HG02938 (cell line): ENCODE measurements around the gene RNASE7.
"Not testable (repeated sequence)": the region's sequence is repeated elsewhere in the genome, so short reads cannot be mapped to it uniquely, and the experiment has no call there.

ENCODE experiments used
- ATAC-seq: cut with Tn5 transposase; IDR thresholded peaks from one replicate; pipeline ENCODE4 v1.9.1; 2021; ENCODE audit warnings: mild to moderate bottlenecking, moderate library complexity; ENCODE audit not compliant: unreplicated experiment

Gene RNASE7

DNA sequence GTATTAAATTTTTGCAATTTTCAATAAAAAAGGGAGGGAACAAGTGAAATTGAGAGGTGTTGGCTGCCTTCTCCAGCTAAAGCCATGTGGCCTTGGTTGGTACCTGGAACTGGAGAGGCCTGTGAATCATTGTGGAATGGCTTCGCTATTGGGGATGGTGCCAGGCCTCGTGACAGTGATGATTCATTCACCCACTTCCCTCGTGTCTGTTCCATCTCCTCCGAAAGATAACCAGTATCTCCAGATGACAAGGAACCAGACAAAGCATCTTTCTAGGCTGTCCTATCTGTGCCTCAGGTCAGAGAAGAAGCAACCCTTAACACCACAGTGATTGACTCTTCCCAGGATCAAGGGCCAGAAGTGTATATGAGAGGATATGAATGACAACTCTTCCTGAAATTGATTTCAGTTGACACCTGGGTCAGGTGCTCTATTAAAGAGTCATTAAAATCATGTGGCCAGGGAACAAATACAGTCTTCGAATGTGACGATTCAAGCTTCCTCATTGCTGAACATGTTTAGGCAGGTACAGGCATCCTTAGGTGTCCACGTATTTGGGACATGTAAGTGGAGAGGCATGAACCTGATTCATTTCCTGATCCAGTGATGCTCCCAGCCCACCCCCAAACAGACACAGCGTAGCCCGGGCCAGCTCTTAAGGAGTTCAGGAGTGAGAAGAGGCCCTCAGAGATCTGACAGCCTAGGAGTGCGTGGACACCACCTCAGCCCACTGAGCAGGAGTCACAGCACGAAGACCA lies at the start of gene RNASE7:
RNASE7 (plus strand) TSS at position 687 of the 758 bp plus-strand sequence. CDS start 631 bp downstream, outside the sequence.
- ATAC-seq, result no peak

GRCh38 chr14:20996521-20996920 lies 45.6 kb upstream of the RNASE7 start:
- ATAC-seq, result no peak

GRCh38 chr14:20997115-20997514 lies 45.0 kb upstream of the RNASE7 start:
- ATAC-seq, result no peak

GRCh38 chr14:20997564-20997963 lies 44.6 kb upstream of the RNASE7 start:
- no peak for ATAC-seq

DNA sequence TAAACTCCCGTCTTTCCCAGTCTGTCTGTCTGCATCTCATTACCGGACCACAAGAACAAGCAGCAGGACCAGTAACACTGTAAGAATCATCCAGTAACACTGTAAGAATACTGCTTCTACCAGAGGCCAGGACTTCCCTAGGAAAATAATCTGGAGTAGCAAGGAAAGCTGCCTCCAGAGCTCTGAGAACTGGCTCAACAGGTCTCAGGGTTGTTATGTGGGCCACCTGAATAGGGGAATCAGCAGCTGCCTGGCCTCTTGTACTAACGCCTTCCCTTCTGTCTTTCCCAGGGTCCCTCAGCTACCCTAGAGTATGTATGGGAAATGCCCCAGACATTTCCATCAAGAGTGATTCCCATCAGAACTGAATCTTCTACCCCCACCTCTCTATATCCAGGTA lies 44.0 kb upstream of the RNASE7 start:
- ATAC-seq, result no peak

DNA sequence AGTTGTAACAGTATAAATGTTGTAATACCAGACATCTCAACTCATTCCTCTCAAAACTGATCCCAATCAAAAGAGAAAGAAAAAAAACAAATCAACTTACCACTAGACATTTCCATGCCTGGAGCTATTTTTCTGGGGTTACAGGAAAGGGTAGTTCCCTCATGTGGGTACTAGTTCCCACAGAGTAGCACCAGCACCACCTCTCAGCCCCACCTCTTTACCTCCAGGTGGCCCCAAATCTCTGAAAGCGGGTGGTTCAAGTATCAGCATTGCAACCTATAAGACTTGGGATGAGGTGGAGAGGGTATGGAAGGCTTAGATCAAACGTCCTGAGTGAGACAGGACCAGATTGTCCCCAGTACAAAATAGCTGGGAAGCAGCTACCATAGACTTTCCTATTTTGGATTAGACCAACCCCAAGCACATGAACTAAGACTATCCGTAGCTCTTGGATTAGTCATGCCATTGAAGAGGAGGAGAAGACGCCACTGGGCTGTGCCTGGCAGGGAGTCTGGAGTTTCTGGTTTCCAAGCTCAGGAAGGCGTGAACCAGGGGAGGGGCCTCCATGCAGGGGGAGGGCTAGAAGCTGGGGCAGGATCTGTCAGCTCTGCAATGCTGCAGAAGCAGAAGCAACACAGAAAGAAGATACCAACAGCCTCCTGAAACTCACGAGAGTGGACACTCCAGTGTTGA lies 43.3 kb upstream of the RNASE7 start, which contains the start of gene SLC39A2:
SLC39A2 (plus strand) TSS at position 620 of the 693 bp plus-strand sequence. CDS start 154 bp downstream, outside the sequence.
- ATAC-seq, result no peak

GRCh38 chr14:20999591-20999990 lies 42.6 kb upstream of the RNASE7 start:
- no peak for ATAC-seq

- ATAC-seq, result no peak
These were observed 40.9 kb upstream of the RNASE7 start for GRCh38 chr14:21001218-21001617.

DNA sequence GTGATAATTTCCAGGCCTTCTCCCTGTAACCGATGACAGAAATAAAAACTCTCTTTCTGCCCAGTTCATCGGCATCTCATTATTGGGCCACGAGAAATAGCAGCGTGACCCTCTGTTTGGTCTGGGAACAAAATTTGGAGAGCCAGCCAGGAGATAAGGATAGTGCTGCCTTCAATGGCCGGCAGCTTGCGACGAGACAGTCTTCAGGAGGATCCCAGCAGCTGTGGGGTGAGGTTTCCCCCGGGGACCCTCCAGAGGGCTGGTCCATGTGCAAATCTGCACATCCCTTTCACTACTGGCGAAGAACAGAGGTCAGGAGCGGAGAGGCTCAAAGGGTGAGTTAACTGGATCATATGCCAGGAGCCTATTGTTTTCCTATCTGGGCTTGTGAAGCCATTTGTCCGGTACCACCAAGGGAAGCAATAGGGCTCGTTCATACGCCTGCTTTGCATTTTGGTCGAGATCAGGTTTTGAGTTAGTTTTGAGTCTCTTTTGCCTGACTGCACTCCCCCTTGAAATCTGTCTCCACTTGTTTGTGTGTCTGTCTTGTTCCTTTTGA lies 38.3 kb upstream of the RNASE7 start:
- no peak for ATAC-seq

DNA sequence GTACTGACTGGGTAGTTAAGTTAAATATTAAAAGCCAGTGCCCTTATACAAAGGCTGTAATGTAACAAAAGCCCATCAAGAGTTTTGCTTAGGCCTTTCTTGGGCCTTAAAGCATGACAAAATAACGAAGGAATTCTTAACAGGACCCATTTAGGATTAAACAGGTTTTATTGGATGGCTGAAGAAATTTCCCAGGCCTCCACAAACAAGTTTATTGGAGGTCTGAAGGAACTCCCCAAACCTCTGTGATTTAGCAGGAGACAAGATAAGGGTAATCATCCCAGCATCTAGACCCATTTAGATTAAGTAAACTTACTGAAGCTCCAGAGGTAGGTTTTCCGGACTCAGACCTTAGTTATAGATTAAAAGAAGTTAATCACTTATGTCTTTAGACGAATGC lies 32.4 kb upstream of the RNASE7 start:
- ATAC-seq, result not testable (repeated sequence)

GRCh38 chr14:21011136-21011535 lies 31.0 kb upstream of the RNASE7 start:
- ATAC-seq, result no peak

DNA sequence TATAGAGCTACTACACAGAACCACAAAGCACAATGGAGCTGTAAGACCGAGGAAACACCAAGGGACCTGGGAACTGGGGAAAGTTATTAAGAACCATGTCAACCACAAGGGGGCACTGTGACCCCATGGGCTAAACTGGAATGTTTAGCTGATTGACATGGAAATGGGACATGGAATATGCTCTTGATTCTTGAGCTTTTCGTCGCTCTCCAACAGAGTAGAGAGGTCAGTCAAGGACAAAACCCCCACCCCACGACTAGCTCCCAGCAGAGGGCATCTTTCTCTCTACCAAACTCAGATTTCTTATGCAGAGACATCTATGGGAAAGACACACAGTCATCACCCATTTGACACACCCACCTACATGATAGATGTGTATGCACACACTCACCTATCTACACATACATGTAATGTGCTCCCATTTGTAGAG lies 27.4 kb upstream of the RNASE7 start:
- peak; percentile 47 for ATAC-seq

- no peak for ATAC-seq
These were observed 26.9 kb upstream of the RNASE7 start for GRCh38 chr14:21015312-21015711.

DNA sequence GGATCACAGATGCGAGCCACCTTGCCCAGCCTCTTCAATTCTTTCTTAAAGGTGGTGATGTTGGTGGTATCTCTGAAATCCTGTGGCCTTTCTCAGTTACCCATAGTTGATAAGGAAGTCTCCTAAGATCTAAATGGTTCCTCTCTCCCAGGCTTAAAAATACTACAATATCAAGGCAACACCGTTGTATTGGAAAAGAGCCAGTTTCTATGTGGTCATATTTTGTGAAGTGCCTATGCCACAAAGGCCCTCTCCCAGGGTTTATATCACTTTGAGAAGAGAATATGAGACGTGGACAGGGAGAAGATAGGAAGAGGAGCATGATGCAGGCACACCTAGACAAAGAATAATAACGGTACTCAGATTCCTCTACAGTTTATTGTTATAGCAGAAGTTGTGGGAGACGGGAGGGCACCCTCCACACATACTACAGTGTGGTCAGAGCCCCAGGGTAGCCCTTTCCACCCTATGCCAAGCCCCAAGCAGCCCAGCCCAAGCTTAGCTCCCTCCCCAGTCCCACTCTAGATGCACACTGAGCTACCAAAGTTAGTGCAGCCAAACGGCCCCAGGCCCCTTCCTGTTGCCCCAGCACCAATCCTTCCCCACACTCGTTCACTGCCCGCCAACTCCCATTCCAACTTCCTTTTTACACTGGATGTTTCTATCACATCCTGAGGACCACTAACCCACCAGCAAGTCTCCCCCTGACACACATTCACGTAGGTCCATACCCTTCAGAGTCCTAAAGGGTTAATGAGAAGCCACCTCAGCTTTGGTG lies 25.6 kb upstream of the RNASE7 start:
- no peak for ATAC-seq

GRCh38 chr14:21017528-21018245 lies 24.5 kb upstream of the RNASE7 start:
- ATAC-seq, result no peak

GRCh38 chr14:21018286-21018685 lies 23.9 kb upstream of the RNASE7 start:
- ATAC-seq, result no peak

- no peak for ATAC-seq
These were observed 23.4 kb upstream of the RNASE7 start for GRCh38 chr14:21018781-21019180.

DNA sequence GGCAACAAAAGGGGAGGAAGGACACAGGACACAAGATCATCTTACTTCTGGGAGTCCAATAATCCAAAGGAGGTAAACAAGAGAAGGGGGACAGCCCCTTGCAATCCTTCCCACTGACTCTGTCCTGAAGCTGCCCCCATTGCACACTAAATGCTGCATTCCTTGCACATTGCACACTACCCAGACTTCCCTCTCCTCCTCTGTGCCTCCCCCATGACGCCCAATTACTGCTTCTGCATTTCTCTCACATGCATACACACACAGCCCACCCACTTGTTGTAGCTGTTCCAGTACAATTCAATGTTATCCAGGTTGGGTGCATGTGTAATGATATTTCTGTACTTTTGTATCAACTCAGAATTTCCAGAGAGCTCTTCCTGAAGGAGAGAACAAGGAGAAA lies 22.8 kb upstream of the RNASE7 start:
- no peak for ATAC-seq

GRCh38 chr14:21020977-21021545 lies 21.1 kb upstream of the RNASE7 start:
- no peak for ATAC-seq

- ATAC-seq, result no peak
These were observed 19.5 kb upstream of the RNASE7 start for GRCh38 chr14:21022686-21023085.
